HG02973 (cell line): ENCODE data around the gene AIM2.

Source experiments
- ATAC-seq: cut with Tn5 transposase; IDR thresholded peaks from one replicate; pipeline ENCODE4 v1.9.1; 2021; ENCODE audit warnings: moderate library complexity; ENCODE audit not compliant: unreplicated experiment

The AIM2 gene

DNA sequence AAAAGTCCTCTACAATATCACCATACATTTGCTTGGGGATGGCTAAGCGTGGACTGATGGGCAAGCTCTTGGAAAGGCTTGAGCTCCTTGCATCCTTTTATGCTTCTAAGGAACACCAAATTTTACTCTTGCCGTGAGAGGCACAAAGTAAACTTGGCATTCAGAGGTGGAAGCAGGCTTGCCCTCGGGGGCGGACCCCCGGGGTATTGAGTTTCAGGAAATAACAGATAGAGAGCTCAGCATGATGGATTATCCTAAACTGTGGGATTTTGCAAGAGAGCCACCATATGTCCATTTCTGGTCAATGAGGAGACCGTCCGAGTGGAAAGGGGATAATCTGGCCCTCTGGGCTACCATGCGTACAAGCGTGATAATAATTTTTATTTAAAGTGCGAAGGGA, 52.8 kb downstream of the AIM2 start:
- ATAC-seq, result no peak

DNA sequence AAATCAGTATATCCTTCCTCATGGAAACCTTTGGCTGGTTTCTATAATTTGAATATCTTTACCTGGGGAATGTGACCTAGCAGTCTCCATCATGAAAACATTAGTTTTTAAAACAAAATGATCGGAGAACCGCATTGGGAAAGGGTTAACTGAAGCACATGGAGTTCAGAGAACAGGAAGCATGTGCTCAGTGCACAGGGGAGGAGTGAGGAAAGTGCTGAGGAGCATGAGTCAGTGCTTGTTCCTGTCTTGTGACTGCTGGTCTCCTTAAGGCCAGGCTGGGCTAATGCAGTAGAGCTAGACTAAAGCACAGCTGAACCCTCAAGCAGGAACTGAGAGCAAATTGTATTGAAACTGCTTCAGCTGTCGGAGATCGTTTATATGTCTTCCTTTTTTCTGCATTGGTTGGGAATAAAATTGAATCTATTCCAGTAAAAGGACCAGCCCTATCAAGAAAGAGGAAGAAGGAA, 61.1 kb downstream of the AIM2 start:
- peak; percentile 96 for ATAC-seq

DNA sequence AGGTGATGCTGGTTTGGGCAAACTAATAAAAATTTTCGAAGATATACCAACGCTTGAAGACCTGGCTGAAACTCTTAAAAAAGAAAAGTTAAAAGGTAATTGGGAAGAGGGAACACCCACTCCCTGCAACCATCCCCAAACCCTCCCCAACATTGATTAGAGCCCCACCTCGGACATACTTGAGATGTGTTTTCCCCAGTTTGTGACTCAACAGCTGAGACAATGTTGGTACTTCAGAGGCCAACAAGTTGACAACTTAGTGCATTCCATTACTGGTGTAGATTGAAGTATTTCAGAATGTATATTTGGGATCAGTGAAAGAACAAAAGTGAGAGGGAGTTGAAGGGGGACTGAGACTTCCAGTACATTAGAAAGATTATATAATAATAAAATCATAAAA, 61.7 kb downstream of the AIM2 start:
- no peak for ATAC-seq

DNA sequence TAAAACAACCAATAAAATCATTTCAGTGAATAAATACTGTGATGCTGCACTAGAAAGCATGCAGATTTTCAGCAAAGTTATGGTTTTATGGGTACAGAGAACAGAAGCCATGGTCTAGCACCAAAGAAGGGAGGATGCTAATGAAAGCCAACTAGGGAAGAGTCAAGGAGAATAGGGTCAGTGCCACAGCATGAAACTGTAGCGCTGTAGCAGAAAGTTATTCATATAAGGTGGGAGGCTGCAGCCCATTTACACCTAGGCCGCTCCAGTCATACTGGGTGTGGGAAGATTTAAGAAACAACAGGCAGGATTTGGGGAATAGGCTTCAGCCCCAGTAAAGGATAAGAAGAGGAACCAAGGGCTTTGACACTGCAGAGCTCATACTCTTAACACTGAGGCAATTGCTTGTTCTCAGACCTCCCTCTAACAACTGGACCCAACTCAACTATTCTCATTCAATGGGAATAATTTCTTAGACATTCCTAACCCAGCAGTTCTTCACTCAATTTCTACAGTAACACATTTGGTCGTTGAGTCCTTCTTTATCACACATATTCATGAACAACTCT, 62.5 kb downstream of the AIM2 start:
- ATAC-seq, result no peak

DNA sequence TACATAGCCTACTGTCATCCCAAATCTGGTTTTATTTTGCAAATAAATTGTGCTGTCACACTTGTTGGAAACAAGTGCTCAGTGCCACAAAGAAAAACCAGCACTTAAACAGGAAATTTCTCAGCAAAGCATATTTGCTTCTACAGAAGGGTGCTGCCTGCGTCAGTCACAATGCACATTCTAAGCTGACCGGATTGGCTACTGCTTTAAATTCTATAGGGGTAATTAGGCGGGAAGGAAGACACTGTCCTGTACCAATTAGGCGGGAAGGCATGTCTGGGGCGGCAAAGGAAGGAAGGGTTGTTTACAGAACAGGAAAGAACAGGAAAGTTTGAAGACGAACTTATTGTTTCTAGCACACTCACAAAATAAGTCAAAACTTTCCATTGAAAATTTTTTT, 64.1 kb downstream of the AIM2 start:
- no peak for ATAC-seq
